Panc1 (cell line): ENCODE data around the gene CAMK1G.

Experiments
- CTCF ChIP-seq: fragments of 450-650 bp; IDR thresholded peaks from 2 replicates; pipeline ENCODE4 v1.5.1; 2017; ENCODE audit warnings: mild to moderate bottlenecking
- POLR2AphosphoS5 ChIP-seq: IDR thresholded peaks from 2 replicates; pipeline ENCODE4 v1.6.1; 2012; ENCODE audit warnings: mild to moderate bottlenecking, low read depth, low read length, moderate library complexity
- REST ChIP-seq, 2 experiments: IDR thresholded peaks; 2 replicates each; pipeline ENCODE4 v1.6.1; 2011 to 2012; ENCODE audit warnings: low read depth in 2 of 2, control low read depth in 1 of 2, low read length in 1 of 2, mild to moderate bottlenecking in 1 of 2, moderate library complexity in 1 of 2; ENCODE audit not compliant: insufficient read depth in 1 of 2
- SIN3A ChIP-seq: IDR thresholded peaks from 2 replicates; pipeline ENCODE4 v1.6.1; 2012; ENCODE audit warnings: low read depth, mild to moderate bottlenecking, low read length, moderate library complexity, borderline replicate concordance; ENCODE audit not compliant: insufficient read depth

- TF ChIP-seq CTCF (peak; percentile 76), POLR2AphosphoS5 (no peak), REST (IDR thresholded peaks at IDR 0.05; ENCODE audit: insufficient read depth in 1 of 2, low read depth in 2 of 2, low read length in 1 of 2) (no peak), SIN3A (no peak)
Measured at GRCh38 chr1:209601809-209602657, 18.5 kb downstream of the CAMK1G start.
